ENCODE measurements around the gene TCF3.

TCF3 gene

DNA sequence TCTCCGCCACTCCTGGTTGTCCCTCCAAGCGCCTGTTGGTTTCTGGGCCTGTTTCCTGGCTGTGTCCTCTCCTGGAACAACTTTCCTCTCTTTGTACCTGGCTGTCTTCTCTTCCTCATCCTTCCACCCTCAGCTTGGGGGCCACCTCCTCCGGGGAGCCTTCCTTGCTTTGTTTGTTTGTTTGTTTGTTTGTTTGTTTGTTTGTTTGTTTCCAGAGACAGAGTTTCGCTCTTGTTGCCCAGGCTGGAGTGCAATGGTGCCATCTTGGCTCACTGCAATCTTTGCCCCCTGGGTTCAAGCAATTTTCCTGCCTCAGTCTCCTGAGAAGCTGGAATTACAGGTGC, 6.6 kb upstream of the TCF3 start:
- TF ChIP-seq ZFX (IDR thresholded peaks at IDR 0.05; ENCODE audit: borderline replicate concordance) (no peak), CTCF (IDR thresholded peaks at IDR 0.05) (no peak)

GRCh38 chr19:1658150-1659083, 6.0 kb upstream of the TCF3 start:
- no peak overlapping the region for H3K27ac ChIP-seq
- TF ChIP-seq CTCF (IDR thresholded peaks at IDR 0.05) (no peak), ZFX (IDR thresholded peaks at IDR 0.05; ENCODE audit: borderline replicate concordance) (no peak)

More for the DNA sequence above, 6.6 kb upstream of the TCF3 start:
- H3K27ac ChIP-seq, result no peak overlapping the region

GRCh38 chr19:1657746-1658145, 5.3 kb upstream of the TCF3 start:
- TF ChIP-seq ZFX (IDR thresholded peaks at IDR 0.05; ENCODE audit: borderline replicate concordance) (no peak), CTCF (IDR thresholded peaks at IDR 0.05) (no peak)
- no peak overlapping the region for H3K27ac ChIP-seq

DNA sequence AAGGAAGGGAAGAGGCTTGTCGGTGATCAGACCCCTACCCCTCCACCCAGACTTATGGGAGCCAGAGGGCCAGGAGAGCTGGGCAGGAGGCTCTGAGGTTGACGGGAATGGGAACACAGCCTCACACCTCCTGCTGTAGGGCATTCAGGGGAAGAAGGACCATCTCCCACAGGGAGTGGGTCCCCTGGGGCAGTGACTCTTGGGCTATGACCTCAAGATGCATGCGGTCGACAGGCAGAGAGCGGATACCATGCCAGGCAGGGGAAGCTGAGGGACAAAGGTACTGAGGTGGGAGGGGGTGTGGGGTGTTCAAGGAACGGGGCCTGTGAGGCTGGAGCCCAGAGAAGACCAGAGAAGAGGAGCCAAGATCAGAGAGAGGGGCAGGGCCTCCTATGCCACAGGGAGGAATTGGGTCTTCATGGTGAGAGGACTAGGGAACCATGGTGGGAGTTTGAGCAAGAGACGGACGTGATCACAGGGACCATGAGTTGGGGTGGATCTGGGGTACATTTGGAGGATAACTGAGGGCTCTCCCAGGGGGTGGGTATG, 4.6 kb upstream of the TCF3 start:
- H3K27ac ChIP-seq, result no peak overlapping the region
- TF ChIP-seq CTCF (IDR thresholded peaks at IDR 0.05), result no peak
- no peak for TF ChIP-seq ZFX (IDR thresholded peaks at IDR 0.05; ENCODE audit: borderline replicate concordance)

GRCh38 chr19:1655987-1656608, 3.7 kb upstream of the TCF3 start:
- no peak overlapping the region for H3K27ac ChIP-seq
- TF ChIP-seq CTCF (IDR thresholded peaks at IDR 0.05) (no peak), ZFX (IDR thresholded peaks at IDR 0.05; ENCODE audit: borderline replicate concordance) (no peak)

- H3K27ac ChIP-seq, result no peak overlapping the region
- TF ChIP-seq CTCF (IDR thresholded peaks at IDR 0.05), result no peak
- TF ChIP-seq ZFX (IDR thresholded peaks at IDR 0.05; ENCODE audit: borderline replicate concordance), result no peak
Observed at GRCh38 chr19:1655131-1655981, 2.9 kb upstream of the TCF3 start.

All from 22Rv1 (cell line).